VCaP (cell line): Measurements from ENCODE around the gene SURF1.

ENCODE experiments used
- H3K27ac ChIP-seq: fragments of 450-650 bp; 2 replicates; pipeline ENCODE4 v1.5.1; 2017
- TF ChIP-seq, protein P1 (sequence below): fragments of 450-650 bp; conservative IDR thresholded peaks from 2 replicates; pipeline ENCODE4 v1.5.1; 2017; ENCODE audit warnings: mild to moderate bottlenecking, moderate library complexity

Gene SURF1

DNA sequence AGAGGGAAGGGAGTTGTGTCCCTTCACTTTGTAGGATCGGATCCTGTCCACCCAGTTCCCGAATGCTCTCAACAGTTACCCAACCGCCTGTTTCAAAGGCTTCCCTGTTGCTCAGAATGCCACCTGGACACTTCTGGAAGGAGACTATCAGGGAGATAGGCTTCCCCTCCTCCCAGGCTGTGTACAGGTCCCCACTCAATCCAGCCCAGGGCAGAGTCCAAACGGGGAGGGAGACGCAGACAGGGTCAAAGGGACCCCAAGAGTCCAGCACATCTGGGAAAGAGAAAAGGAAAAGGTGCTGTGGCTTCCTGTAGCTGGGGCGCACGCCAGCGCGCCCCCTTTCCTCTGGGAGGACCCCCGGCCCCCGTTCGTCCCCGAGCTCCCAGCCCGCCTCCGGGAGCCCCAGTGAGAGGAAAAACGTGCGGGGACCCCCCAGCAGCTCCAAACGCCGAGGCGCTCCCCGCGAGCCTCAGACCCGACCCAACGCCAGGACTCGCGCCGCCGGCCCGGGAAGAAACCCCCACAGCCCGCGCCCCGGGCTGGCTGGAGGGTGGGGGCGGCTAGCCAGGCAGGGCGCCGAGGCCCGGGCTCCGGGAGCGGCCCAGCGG lies 18.9 kb upstream of the SURF1 start:
- peak overlapping the region; percentile 98 for H3K27ac ChIP-seq
- TF ChIP-seq, protein P1, sequence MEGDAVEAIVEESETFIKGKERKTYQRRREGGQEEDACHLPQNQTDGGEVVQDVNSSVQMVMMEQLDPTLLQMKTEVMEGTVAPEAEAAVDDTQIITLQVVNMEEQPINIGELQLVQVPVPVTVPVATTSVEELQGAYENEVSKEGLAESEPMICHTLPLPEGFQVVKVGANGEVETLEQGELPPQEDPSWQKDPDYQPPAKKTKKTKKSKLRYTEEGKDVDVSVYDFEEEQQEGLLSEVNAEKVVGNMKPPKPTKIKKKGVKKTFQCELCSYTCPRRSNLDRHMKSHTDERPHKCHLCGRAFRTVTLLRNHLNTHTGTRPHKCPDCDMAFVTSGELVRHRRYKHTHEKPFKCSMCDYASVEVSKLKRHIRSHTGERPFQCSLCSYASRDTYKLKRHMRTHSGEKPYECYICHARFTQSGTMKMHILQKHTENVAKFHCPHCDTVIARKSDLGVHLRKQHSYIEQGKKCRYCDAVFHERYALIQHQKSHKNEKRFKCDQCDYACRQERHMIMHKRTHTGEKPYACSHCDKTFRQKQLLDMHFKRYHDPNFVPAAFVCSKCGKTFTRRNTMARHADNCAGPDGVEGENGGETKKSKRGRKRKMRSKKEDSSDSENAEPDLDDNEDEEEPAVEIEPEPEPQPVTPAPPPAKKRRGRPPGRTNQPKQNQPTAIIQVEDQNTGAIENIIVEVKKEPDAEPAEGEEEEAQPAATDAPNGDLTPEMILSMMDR: peak; percentile 45

DNA sequence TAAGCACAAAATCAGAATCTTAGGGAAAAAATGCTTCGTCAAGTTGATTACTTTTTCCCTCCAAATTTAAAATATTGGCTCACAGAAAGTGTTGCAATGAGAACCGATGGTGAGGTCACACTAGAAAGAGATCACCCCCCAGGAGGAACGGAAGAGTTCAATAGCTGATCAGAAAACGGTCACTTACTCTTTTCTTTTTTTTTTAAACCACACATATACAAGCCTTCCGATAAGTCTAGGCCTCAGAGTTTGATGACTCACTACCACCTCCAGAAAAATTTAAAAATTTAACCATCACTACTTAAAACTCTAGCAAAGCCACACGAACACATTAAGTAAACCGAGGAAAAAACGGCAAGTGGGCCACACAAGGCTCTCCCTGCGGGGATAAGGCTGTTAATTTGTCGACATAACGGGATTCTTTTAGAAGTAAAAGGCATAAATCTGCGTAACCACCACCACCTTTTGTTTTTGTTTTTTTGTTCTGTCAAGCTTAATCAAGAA lies 18.4 kb upstream of the SURF1 start:
- peak overlapping the region; percentile 98 for H3K27ac ChIP-seq
- TF ChIP-seq, protein P1: no peak

DNA sequence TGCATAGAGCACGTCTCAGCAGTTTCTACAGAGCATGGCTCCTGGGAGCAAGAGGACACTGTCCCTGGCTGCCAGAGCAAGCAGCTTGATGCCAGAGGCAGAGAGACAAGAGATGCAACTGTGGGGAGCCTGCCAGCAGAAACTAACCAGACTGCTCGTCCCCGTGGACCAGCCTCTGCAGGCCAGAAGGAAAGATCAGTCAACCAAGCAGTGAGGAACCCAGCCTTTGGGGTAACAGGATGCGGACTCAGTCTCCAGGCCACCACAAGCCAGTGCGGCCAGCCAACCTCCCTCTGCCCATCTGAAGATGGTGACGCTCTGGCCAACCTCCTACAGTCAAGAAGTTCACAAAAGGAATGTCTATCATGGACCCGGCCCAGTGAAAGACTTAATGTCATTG lies 15.9 kb upstream of the SURF1 start:
- H3K27ac ChIP-seq: peak overlapping the region; percentile 98
- TF ChIP-seq, protein P1: no peak

DNA sequence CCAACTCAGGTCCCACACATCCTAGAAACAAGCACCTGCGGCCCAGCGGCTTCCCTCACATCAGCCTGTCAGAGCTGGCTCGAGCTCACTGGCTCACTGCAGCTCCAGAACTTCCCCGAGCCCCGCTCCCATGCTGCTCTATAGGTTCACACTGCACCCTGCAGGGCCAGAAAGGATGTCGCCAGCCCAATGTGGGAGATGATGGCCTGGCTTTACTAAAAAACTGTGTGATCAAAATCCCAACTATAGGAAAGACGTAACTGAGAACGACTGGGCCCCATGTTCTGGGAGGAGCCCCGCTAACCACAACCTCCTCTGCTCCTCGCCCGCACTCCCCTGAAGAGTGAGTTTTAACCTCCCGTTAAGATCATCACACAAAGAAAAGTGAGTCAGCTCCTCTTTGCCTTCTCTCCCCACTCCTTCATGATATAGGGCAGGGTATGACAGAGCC lies 15.0 kb upstream of the SURF1 start:
- peak overlapping the region; percentile 98 for H3K27ac ChIP-seq
- TF ChIP-seq, protein P1: no peak

DNA sequence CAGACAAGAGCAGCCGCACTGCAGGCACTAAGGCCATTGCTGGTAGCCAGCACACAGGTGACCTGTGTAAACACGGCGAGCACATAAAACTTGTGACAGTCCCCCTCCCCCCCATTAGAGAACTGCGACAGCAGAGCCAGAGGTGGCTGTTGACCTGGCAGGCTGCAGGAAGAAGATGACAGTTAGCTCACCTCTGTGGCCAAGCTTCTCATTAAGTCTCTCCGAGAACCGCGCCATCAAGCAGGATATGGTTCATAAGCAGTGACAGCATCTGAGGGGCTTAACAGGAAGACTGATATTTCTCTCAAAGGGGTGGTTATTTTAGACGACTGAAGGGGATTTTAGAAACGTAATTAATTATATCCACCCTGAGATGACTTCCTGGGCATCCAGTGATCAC lies 14.4 kb upstream of the SURF1 start:
- peak overlapping the region; percentile 98 for H3K27ac ChIP-seq

DNA sequence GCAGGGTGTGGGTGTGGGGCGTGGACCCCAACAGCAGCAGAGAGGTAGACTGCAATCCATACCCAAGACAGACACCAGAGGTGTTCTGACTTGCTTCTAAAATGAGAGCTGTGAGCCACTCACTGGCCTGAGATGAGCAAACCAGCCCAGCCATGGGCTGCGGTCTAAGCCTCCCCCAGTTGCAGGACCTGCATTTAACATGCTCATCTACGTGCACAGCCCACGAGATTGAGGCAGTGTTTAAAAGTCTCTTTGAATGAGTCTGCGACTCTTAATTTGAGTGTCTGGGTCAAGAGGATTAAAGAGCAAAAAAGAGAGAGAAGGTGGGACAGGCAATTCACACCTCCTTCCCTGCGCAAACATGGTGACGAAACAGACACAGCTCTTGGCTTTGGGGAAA lies 13.6 kb upstream of the SURF1 start:
- TF ChIP-seq, protein P1: no peak
- H3K27ac ChIP-seq: peak overlapping the region; percentile 98

More for the DNA sequence above, 14.4 kb upstream of the SURF1 start:
- TF ChIP-seq, protein P1: no peak

DNA sequence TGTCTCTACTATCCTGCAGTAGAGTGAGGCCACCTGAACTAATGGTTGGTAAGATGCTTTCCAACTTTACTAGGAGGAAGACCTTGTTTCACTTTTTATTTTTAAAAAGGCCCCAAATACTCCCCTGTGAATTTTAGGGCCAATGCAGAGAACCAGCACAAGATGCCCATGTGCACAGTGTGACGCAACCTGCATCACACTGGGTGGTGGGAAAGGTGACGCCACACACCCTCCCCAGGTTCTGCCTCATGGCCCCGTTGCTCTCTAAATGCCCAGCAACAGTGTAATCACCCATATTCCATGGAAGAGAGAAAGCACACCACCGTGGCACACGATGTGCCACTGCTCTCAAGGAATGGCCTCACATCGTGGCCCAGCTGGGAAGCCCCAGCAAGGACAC lies 13.1 kb upstream of the SURF1 start:
- TF ChIP-seq, protein P1: no peak
- H3K27ac ChIP-seq: peak overlapping the region; percentile 98
